Measurements from ENCODE around the gene FAAH2. TPM values are rescaled to one million over a fixed set of nuclear protein-coding genes. Genes with fewer than 3 reads are reported as not detected.

The FAAH2 gene
- total and polyA plus RNA-seq, 4 donors: 0.52 to 1.7 TPM; not detected in 2

DNA sequence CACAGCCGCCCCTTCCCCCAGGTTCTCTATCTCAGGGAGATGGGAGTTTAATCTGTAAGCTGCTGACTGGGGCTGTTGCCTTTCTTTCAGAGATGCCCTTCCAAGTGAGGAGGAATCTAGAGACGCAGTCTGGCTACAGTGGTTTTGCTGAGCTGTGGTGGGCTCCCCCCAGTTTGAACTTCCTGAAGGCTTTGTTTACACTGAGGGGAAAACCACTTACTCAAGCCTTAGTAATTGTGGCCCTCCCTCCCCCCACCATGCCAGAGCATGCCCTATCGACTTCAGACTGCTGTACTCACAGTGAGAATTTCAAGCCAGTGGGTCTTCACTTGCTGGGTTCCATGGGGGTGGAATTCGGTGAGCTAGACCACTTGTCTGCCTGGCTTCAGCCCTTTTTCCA, 131.3 kb downstream of the FAAH2 start:
- H3K4me3 ChIP-seq (ENCODE audit: low read length in 2 of 2): no peak overlapping the region
- no peak overlapping the region for H3K27ac ChIP-seq (ENCODE audit: low read depth in 1 of 2, low read length in 2 of 2)
- no peaks in the 10 kb centered on the region for H3K27me3 ChIP-seq (ENCODE audit: control insufficient read depth in 1 of 2, insufficient read depth in 2 of 2, low read length in 1 of 2)
- H3K9me3 ChIP-seq (ENCODE audit: control insufficient read depth, low read length): no peaks in the 10 kb centered on the region
- DNase-seq: no peak
- 59 to 79% methylated on average over 4 of the region's 4 CpGs for WGBS, 2 donors
- intact Hi-C loops (cut with DNase I): no loop called here
- H3K4me1 ChIP-seq (ENCODE audit: control insufficient read depth in 1 of 2, insufficient read depth in 2 of 2, low read length in 2 of 2): no peaks in the 10 kb centered on the region
- no peaks in the 10 kb centered on the region for H3K36me3 ChIP-seq (ENCODE audit: control insufficient read depth in 1 of 2, insufficient read depth in 2 of 2, low read length in 1 of 2)
- ATAC-seq (ENCODE audit: low FRiP score): no peak

DNA sequence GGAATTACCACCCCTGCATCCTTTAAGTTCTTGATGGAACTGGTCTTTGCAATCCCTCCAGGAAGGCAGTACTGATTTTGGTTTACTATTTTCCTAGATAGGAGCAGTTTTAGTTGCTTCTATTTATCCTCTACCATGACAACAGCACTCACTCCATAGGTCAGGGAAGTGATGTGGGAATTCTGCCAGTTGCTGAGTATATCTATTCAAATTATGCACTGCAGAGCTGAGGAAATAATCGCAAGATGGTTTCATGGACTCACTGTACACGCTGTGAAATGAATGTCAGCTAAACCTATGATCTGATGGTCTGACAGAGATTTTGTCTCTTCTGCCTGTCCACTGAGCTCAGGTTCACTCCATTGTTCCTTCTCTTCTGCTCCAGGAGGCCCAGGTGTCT, 135.8 kb downstream of the FAAH2 start:
- no peak for ATAC-seq (ENCODE audit: low FRiP score)
- intact Hi-C loops (cut with DNase I): no loop called here
- 80 to 90% methylated on average over 2 of the region's 2 CpGs for WGBS, 2 donors

GRCh38 chrX:57422790-57423189, 136.3 kb downstream of the FAAH2 start:
- ATAC-seq (ENCODE audit: low FRiP score) (no peak), DNase-seq (no peak)
- H3K36me3 ChIP-seq (ENCODE audit: control insufficient read depth in 1 of 2, insufficient read depth in 2 of 2, low read length in 1 of 2): no peaks in the 10 kb centered on the region
- no peaks in the 10 kb centered on the region for H3K9me3 ChIP-seq (ENCODE audit: control insufficient read depth, low read length)
- no peaks in the 10 kb centered on the region for H3K4me1 ChIP-seq (ENCODE audit: control insufficient read depth in 1 of 2, insufficient read depth in 2 of 2, low read length in 2 of 2)
- no peak overlapping the region for H3K27ac ChIP-seq (ENCODE audit: low read depth in 1 of 2, low read length in 2 of 2)
- intact Hi-C loops (cut with DNase I): no loop called here
- no peaks in the 10 kb centered on the region for H3K27me3 ChIP-seq (ENCODE audit: control insufficient read depth in 1 of 2, insufficient read depth in 2 of 2, low read length in 1 of 2)
- WGBS, 2 donors: 70 to 80% methylated on average over 2 of the region's 2 CpGs
- no peak overlapping the region for H3K4me3 ChIP-seq (ENCODE audit: low read length in 2 of 2)

More for the DNA sequence above, 135.8 kb downstream of the FAAH2 start:
- no peak overlapping the region for H3K27ac ChIP-seq (ENCODE audit: low read depth in 1 of 2, low read length in 2 of 2)
- H3K4me3 ChIP-seq (ENCODE audit: low read length in 2 of 2): no peak overlapping the region
- no peaks in the 10 kb centered on the region for H3K4me1 ChIP-seq (ENCODE audit: control insufficient read depth in 1 of 2, insufficient read depth in 2 of 2, low read length in 2 of 2)
- H3K9me3 ChIP-seq (ENCODE audit: control insufficient read depth, low read length): no peaks in the 10 kb centered on the region
- DNase-seq: no peak
- no peaks in the 10 kb centered on the region for H3K36me3 ChIP-seq (ENCODE audit: control insufficient read depth in 1 of 2, insufficient read depth in 2 of 2, low read length in 1 of 2)
- H3K27me3 ChIP-seq (ENCODE audit: control insufficient read depth in 1 of 2, insufficient read depth in 2 of 2, low read length in 1 of 2): no peaks in the 10 kb centered on the region

GRCh38 chrX:57445076-57445475, 158.6 kb downstream of the FAAH2 start:
- ATAC-seq (ENCODE audit: low FRiP score) (no peak), DNase-seq (no peak)
- Histone ChIP-seq H3K4me3 (ENCODE audit: low read length in 2 of 2) (no peak overlapping the region), H3K9me3 (ENCODE audit: control insufficient read depth, low read length) (no peaks in the 10 kb centered on the region), H3K36me3 (ENCODE audit: control insufficient read depth in 1 of 2, insufficient read depth in 2 of 2, low read length in 1 of 2) (no peaks in the 10 kb centered on the region), H3K27me3 (ENCODE audit: control insufficient read depth in 1 of 2, insufficient read depth in 2 of 2, low read length in 1 of 2) (no peaks in the 10 kb centered on the region), H3K27ac (ENCODE audit: low read depth in 1 of 2, low read length in 2 of 2) (no peak overlapping the region), H3K4me1 (ENCODE audit: control insufficient read depth in 1 of 2, insufficient read depth in 2 of 2, low read length in 2 of 2) (no peaks in the 10 kb centered on the region)
- intact Hi-C loops (cut with DNase I): no loop called here
- WGBS, 2 donors: 54 to 61% methylated on average over 5 of the region's 5 CpGs

GRCh38 chrX:57445832-57446231, 159.3 kb downstream of the FAAH2 start:
- H3K9me3 ChIP-seq (ENCODE audit: control insufficient read depth, low read length): no peaks in the 10 kb centered on the region
- intact Hi-C loops (cut with DNase I): no loop called here
- H3K4me3 ChIP-seq (ENCODE audit: low read length in 2 of 2): no peak overlapping the region
- DNase-seq: no peak
- H3K27ac ChIP-seq (ENCODE audit: low read depth in 1 of 2, low read length in 2 of 2): no peak overlapping the region
- H3K4me1 ChIP-seq (ENCODE audit: control insufficient read depth in 1 of 2, insufficient read depth in 2 of 2, low read length in 2 of 2): no peaks in the 10 kb centered on the region
- no peaks in the 10 kb centered on the region for H3K27me3 ChIP-seq (ENCODE audit: control insufficient read depth in 1 of 2, insufficient read depth in 2 of 2, low read length in 1 of 2)
- no peak for ATAC-seq (ENCODE audit: low FRiP score)
- no peaks in the 10 kb centered on the region for H3K36me3 ChIP-seq (ENCODE audit: control insufficient read depth in 1 of 2, insufficient read depth in 2 of 2, low read length in 1 of 2)
- WGBS, 2 donors: 83 to 89% methylated on average over 1 of the region's 1 CpG

- intact Hi-C loops (cut with DNase I): no loop called here
- no peak for DNase-seq
- Histone ChIP-seq H3K4me3 (ENCODE audit: low read length in 2 of 2) (no peak overlapping the region), H3K36me3 (ENCODE audit: control insufficient read depth in 1 of 2, insufficient read depth in 2 of 2, low read length in 1 of 2) (no peaks in the 10 kb centered on the region), H3K27me3 (ENCODE audit: control insufficient read depth in 1 of 2, insufficient read depth in 2 of 2, low read length in 1 of 2) (no peaks in the 10 kb centered on the region), H3K27ac (ENCODE audit: low read depth in 1 of 2, low read length in 2 of 2) (no peak overlapping the region), H3K4me1 (ENCODE audit: control insufficient read depth in 1 of 2, insufficient read depth in 2 of 2, low read length in 2 of 2) (no peaks in the 10 kb centered on the region), H3K9me3 (ENCODE audit: control insufficient read depth, low read length) (no peaks in the 10 kb centered on the region)
- 53 to 68% methylated on average over 2 of the region's 2 CpGs for WGBS, 2 donors
- ATAC-seq (ENCODE audit: low FRiP score): no peak
These were observed 161.3 kb downstream of the FAAH2 start for GRCh38 chrX:57447856-57448255.

GRCh38 chrX:57451426-57452020, 165.0 kb downstream of the FAAH2 start:
- intact Hi-C loops (cut with DNase I): no loop called here
- Histone ChIP-seq H3K4me3 (ENCODE audit: low read length in 2 of 2) (no peak overlapping the region), H3K27ac (ENCODE audit: low read depth in 1 of 2, low read length in 2 of 2) (no peak overlapping the region), H3K9me3 (ENCODE audit: control insufficient read depth, low read length) (no peaks in the 10 kb centered on the region), H3K4me1 (ENCODE audit: control insufficient read depth in 1 of 2, insufficient read depth in 2 of 2, low read length in 2 of 2) (no peaks in the 10 kb centered on the region), H3K27me3 (ENCODE audit: control insufficient read depth in 1 of 2, insufficient read depth in 2 of 2, low read length in 1 of 2) (no peaks in the 10 kb centered on the region), H3K36me3 (ENCODE audit: control insufficient read depth in 1 of 2, insufficient read depth in 2 of 2, low read length in 1 of 2) (no peaks in the 10 kb centered on the region)
- ATAC-seq (ENCODE audit: low FRiP score) (no peak), DNase-seq (no peak)
- WGBS, 2 donors: 51 to 52% methylated on average over 3 of the region's 3 CpGs

GRCh38 chrX:57453901-57454300, 167.4 kb downstream of the FAAH2 start:
- Histone ChIP-seq H3K36me3 (ENCODE audit: control insufficient read depth in 1 of 2, insufficient read depth in 2 of 2, low read length in 1 of 2) (no peaks in the 10 kb centered on the region), H3K27ac (ENCODE audit: low read depth in 1 of 2, low read length in 2 of 2) (no peak overlapping the region), H3K4me1 (ENCODE audit: control insufficient read depth in 1 of 2, insufficient read depth in 2 of 2, low read length in 2 of 2) (no peaks in the 10 kb centered on the region), H3K9me3 (ENCODE audit: control insufficient read depth, low read length) (no peaks in the 10 kb centered on the region), H3K27me3 (ENCODE audit: control insufficient read depth in 1 of 2, insufficient read depth in 2 of 2, low read length in 1 of 2) (no peaks in the 10 kb centered on the region), H3K4me3 (ENCODE audit: low read length in 2 of 2) (no peak overlapping the region)
- WGBS, 2 donors: 25 to 43% methylated on average over 4 of the region's 4 CpGs
- intact Hi-C loops (cut with DNase I): no loop called here
- ATAC-seq (ENCODE audit: low FRiP score) (no peak), DNase-seq (no peak)

DNA sequence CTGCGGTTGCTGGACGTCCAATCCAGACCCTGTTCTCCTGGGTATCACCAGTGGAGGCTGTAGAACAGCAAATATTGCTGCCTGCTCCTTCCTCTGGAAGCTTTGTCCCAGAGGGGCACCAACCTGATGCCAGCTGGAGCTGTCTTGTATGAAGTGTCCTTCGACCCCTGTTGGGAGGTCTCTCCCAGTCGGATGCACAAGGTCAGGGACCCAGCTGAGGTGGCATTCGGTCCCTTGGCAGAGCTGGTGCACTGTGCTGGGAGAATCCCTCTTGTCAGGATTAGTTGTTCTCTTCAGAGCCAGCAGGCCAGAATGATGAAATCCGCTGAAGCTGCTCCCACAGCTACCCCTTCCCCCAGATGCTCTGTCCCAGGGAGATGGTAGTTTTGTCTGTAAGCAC, 195.0 kb downstream of the FAAH2 start:
- H3K27ac ChIP-seq (ENCODE audit: low read depth in 1 of 2, low read length in 2 of 2): no peak overlapping the region
- intact Hi-C loops (cut with DNase I): no loop called here
- no peaks in the 10 kb centered on the region for H3K9me3 ChIP-seq (ENCODE audit: control insufficient read depth, low read length)
- no peak overlapping the region for H3K4me3 ChIP-seq (ENCODE audit: low read length in 2 of 2)
- no peaks in the 10 kb centered on the region for H3K36me3 ChIP-seq (ENCODE audit: control insufficient read depth in 1 of 2, insufficient read depth in 2 of 2, low read length in 1 of 2)
- 76 to 85% methylated on average over 6 of the region's 6 CpGs for WGBS, 2 donors
- ATAC-seq (ENCODE audit: low FRiP score) (no peak), DNase-seq (peak in 1 of 2 donors; percentile 43)
- H3K27me3 ChIP-seq (ENCODE audit: control insufficient read depth in 1 of 2, insufficient read depth in 2 of 2, low read length in 1 of 2): no peaks in the 10 kb centered on the region
- H3K4me1 ChIP-seq (ENCODE audit: control insufficient read depth in 1 of 2, insufficient read depth in 2 of 2, low read length in 2 of 2): no peaks in the 10 kb centered on the region
